HG03064 (cell line): ENCODE results near the gene WDFY4.

Experiments used
- ATAC-seq: cut with Tn5 transposase; IDR thresholded peaks from one replicate; pipeline ENCODE4 v1.9.1; 2021; ENCODE audit warnings: low read depth; ENCODE audit not compliant: unreplicated experiment

Gene WDFY4

DNA sequence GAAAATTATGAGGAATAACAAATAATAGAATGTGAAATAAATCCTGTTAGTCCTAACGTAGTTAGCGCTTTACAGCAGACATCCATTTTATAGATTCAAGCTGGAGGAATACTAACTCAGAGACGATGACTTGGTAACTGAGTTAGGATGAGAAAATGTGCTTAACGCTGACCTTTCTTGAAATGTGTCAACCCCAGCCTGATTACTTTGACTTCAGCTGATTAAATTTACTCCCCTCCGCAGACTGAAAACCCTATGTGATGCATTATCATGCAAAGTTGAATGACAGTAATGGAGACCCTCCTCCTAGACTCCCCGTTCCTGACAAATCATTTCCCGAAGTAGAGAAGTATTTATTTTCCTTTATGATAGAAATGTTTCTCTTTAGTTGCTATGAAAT lies 54.5 kb downstream of the WDFY4 start:
- no peak for ATAC-seq

DNA sequence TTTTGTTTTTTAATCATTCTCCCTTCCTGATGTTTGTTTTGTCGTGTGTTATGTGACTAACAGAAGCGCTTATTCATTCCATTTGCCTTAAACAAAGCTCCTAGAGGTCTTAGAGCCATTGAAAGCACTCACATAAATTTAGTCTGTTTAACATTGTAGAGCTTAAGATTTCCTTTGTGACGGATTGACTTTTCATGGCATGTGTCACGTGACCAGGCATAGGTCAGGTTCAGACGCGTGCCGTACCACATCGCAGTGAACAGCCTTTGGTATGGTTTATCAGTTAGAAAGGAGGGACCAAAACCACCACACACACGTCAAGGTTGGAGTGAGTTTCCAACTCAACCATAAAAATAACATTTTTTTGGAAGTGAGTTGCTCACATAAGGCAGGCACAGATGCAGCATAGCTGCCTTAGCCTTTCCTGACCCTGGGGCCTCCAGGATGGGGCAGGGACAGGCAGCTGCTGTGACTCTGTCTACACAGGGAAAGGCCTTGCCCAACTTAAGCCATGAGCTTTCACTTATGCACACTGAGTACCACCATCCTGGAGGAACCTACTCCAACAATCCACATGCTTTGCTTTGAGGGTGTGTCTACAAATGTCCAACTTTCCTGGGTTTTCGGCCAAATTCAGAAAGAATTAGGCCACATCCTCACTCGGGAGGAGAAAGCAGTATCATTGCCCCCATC lies 55.5 kb downstream of the WDFY4 start:
- no peak for ATAC-seq

DNA sequence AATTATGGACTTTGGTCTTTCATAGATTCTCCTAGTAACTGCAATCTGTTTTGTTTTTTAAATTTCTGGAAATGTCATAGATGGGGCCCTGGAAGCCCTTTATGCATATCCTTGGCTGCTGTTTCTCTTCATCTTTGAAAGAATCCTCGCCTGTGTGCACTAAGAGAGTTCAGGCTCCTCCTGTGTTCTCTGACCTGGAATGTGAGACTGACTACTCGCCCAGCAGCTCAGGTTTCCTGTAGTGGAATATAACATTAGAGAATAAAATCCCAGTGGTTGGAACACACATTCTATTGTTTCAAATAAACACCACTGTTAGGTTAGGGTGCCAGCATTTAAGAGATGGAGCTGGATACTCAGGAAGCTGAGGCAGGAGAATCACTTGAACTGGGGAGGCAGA lies 56.3 kb downstream of the WDFY4 start:
- ATAC-seq: no peak

DNA sequence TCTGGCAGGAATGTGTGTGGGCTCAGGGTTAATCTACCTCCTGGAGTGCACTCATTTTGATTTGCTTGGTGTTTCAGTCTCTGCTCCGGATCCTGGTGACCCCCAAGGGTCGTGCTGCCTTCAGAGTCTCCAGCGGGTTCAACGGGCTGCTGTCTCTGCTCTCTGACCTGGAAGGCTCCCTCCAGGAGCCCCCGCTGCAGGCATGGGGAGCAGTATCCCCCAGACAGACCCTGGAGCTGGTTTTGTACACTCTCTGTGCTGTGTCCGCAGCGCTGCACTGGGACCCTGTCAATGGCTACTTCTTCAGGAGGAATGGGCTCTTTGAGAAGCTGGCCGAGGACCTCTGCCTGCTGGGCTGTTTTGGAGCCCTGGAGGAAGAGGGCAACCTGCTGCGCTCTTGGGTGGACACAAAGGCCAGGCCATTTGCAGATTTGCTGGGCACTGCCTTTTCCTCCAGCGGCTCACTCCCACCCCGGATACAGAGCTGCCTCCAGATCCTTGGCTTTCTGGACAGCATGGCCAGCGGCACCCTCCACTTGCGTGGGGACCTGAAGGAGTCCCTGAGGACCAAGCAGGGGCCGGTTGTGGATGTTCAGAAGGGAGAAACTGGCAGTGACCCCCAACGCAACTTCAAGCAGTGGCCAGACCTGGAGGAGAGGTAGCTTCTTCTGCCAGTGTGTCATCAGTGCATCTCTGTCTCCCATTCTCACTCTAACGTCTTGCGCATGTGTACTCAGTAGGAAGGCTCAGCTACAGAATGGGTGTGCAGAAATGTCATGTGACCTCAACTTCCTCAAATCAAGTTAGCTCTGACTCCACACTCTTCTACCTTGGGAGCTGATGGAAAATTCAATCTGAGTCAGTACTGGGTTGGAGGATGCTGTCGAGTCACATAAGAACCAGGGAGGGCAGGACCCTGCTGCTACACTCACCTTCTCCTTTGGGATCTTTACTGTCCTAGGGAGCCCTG lies 58.5 kb downstream of the WDFY4 start:
- ATAC-seq: no peak

DNA sequence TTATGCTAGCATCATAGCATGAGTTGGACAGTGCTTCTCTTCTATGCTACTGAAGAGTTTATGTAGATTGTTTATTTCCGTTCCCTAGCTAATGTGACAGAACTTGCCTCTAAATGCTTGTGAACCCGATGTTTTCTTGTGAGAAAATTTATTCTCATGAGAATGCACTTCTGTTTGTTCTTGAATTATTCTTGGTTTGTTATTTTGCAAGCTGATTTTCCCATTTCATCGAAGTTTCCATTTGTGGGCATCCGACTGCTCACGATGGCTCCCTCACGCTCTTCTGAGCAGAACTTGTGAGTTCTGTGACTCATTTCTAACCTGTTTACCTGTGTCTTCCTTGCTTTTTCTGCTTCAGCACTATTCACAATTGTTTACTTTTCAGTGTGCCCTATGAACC lies 59.9 kb downstream of the WDFY4 start:
- ATAC-seq: no peak

DNA sequence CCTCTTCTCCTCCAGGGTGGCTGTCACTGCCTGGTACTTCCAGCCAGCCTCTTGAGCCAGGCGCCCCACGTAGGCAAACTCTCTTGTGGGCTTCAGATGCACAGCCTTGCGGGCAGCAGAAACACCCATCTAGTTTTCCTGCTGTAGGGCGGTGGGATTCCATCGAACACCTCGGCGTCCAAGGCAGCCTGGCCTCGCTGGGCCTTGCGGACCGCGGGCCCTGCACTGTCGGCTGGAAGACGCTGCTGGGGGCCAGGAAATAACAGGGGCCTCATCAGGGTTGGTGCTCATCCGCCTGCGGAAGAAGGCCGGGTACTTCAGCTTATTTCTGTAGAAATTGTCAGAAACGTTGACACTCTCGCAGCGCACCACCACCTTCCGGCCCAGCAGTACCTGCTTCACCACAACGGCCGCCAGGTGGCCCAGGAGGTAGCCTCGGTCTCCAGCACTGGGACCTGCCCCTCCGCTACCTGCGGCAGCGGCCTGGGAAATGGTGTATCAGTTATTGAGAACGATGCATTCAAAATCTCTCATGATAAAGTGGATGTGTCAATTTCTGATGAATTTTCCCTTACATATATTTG lies 61.1 kb downstream of the WDFY4 start:
- ATAC-seq: no peak

DNA sequence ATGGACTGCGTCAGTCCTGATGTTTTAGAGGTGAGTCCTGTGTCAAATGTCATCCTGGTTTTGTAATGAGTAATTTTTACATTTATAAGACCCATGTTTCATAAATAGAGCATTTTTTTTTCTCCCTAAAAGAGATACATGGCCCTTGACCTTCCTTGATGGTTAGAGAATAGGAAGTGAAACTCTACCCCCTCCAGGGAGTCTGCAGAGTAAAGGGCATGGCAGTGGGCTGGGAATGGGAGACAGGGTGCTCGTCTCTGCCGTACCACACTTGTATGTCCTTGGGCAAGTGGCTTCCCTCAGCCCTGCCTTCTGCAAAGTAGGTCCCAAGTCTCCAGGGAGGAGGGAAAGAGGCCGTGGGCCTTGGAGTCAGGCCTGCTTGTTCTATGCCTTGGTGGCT lies 63.9 kb downstream of the WDFY4 start:
- no peak for ATAC-seq

DNA sequence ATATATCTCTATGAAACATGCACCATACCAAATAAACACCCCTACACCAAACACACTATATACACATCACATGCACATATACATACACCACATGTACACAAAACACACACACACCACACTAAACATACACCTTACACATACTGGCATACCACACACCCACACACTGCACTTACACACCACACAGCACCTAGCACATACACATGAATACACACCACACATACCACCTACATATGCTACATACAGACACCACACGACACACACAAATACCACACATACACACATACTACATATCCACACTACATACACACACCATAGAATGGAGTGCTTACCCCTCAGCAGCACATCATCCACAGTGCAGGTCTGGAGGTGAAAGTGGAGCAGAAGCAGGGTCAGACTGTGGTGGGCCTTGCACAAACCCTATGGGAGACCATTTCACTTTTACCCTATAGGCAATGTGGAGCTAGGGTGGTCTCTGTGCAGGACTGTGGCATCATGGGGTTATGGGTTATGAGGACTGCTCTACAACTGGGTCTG lies 64.6 kb downstream of the WDFY4 start:
- no peak for ATAC-seq

DNA sequence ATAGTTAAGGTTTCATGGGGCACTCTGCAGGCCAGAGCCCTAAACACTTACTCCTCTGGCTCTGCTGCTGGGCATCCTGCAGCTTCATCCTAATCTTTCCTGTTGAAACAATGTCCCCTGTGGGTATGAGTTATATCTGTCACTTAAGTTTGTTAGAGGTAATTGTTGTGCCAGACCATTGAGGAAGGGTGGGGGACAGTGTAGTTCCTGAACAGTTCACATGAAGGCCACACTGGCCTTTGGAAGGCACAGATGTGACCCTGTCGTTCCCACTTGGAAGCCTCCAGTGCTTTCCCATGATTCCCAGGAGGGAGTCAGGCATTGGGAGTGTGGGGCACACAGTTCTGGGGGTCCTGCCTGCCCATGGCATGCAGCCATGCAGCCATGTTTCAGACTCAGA lies 65.3 kb downstream of the WDFY4 start:
- no peak for ATAC-seq

DNA sequence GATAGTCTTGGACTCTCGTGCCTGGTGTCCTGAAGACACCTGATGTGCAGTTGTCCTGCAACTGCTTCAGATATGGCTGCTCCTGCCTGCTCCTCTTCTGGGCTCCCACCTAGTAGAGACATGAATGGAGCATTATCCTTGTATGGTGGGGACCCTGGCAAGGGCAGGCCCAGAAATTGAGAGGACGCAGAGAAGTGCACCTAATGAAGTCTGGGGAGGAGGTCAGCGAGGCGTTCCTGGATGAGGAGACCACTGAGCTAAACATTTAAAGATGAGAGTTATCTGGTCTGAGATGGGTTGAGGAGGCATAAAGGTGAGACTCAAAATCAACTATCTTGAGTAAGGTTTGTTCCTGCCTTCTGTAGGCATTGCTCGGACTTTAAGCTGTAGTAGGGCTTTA lies 66.3 kb downstream of the WDFY4 start:
- no peak for ATAC-seq

DNA sequence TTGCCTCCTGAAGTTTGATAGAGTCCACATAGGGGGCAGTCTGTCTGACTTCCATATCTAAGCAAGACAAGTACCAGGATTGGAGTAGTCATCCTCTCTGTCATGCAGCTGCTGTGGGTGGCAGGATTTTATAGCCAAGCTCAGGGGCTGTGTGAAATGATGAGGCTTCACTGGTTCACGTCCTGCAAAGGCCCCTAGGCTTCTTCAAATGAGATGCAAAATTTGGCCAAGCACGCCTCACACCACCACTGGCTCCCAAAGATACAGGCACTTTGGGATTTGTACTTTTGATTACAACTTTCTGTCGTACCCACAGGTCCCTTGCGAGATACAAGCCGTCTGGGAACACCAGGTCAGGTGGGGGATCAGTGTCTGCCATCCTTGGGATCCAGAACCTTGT lies 67.1 kb downstream of the WDFY4 start:
- no peak for ATAC-seq

DNA sequence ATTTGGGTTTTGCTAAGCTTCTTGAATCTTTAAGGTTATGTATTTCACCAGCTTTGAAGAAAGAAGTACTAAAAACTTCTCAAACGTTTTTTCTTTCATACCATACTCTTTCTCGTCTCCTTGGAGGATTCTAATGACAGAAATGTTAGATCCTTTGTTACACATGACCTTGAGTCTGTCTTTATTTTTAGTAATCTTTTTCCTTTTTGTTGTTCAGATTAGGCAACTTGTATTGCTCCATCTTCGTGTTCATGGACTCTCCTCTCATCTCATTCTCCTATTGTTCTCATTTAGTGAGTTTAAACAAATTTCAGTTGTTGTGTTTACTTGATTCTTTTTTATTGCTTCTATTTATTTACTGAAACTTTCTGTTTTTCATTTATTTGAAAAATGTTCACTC lies 73.7 kb downstream of the WDFY4 start:
- no peak for ATAC-seq

DNA sequence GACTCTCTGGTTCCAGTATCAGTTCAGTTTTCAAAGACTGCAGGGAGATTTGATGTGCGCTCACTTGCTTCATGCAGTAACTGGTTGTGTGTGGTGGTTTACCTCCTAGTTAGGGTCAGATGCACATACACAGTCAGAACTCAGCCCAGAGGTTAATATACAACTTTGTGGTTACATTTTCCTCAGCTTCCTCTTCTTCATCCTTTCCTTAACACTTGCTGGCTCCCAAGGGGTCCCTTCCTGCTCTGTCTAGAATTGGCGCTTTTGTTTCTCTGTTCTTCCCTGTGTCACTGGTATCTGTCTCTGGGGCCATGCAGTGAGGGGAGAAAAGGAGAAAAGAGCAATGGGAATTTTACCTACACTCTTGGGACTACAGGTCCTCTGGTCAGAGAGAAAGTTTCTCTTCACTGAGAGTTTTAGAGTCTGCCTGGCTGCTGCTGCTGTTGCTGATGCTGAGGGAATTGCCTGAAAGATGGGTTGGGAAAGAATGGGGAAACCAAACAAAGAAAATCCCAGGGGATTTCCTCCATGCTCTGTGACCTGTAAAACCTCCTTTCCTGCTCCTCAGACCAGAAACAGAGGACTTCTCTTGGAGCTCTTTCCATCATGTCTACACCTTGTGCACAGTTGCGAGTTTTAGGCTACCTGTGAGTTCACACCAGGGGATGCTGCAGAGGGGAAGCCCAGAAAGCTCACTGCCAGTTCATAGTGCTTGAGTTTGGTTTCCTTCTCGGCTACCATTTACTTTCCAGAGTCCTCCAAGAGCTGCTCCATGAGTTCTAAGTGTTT lies 74.6 kb downstream of the WDFY4 start:
- ATAC-seq: peak; percentile 87

DNA sequence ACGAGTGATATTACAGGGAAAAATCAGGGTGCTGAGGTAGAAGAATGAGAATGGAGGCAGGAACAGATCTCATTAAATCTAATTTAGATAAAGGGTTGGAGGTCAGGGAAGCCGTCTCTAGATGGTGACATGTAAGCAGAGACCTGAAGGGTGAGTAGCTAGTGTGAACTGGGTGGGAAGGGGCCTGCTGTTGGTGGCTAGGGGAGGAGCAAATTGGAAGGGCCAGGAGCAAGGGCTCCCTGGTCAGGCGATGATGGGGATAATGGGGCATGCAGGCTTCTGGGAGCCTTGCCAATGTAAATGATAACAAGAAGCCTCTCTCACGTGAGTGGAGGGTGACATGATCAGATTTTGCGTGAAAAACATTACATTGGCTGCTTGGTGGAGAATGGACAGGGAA lies 76.3 kb downstream of the WDFY4 start:
- ATAC-seq: no peak

DNA sequence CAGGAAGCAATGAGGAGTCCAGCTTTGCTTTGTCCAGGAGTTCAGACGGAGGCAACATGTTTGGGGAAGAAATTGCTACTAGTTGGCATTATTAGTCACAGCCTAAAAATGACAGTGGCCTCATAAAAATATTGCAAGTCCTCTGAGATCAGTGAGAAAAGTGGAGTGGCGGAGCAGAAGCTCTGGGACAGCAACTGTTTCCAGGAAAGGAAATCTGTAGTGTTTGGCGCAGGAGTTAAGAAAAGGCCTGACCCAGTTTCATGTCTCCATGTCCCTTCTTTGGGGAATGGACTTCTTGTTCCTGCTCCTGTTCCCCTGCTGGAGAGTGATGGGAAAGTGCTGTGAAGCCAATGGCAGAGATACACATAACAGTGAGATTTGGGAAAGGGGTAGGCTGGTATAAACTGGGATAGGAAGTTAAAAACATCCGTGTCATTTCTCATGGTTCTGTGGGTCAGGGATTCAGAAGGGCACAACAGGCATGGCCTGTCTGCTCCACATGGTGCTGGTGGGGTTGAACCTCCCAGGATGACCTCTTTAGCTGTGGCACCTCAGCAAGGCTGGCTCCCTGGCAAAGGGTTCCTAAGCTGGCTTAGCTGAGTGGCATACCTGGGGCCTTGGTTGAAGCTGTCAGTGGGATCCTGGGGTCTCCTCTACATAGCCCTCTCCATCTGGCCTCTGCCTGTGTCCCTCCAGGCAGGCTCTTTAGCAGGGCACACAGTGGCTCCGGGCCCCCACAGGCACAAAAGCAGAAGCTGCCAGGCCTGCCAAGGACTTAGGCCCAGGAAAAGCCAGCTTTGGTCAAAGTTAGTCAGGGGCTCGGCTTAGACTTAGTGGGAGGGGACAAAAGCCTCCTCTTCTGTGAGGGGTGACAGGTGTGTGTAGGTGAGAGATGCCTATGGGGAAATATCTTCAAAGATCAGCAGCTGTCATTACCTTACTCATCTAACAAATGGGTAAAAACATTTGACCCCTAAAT lies 77.7 kb downstream of the WDFY4 start:
- no peak for ATAC-seq

DNA sequence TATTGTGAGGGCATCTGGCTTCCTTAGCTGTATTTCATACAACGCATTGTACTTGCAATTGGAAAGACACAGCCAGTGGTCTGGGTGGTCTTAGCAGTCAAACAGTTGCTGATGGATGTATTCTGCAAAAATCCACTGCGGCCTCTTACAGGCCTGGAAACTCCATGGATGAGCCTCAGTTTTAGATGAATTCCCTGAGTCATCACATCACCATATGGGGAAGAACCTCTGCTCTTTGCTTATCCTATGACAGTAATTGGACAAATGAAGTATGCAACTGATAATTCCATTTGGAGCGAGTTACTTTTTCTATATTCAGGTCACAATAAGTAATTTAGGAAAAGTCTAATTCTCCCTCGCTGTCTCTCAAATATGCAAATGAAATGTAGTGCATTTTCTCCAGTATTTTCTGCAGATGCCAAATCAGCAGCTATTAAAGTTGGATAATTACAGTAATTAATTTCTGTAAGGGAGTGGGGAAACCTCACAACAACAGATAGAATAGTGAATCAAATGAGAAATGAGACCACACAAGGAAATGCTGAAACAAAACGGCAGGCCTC lies 78.8 kb downstream of the WDFY4 start:
- no peak for ATAC-seq

DNA sequence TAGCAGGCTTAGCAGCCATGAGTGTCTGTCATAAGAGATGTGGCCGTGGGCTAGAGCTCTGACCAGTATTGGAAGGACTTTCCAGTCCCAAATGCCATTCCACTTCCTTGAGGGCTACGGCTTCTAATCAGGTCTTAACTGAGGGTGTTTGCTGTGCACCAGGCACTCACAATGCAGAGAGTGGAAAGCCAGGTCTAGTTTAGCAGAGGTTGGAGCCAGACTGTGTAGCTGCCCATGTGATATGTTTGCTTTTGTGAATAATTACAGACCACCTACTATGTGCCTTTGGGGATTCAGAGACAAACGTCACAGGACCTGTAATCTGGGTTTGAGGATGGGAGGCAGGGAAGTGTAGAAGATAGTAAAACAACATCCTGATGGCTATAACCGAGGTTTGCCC lies 79.8 kb downstream of the WDFY4 start:
- no peak for ATAC-seq

DNA sequence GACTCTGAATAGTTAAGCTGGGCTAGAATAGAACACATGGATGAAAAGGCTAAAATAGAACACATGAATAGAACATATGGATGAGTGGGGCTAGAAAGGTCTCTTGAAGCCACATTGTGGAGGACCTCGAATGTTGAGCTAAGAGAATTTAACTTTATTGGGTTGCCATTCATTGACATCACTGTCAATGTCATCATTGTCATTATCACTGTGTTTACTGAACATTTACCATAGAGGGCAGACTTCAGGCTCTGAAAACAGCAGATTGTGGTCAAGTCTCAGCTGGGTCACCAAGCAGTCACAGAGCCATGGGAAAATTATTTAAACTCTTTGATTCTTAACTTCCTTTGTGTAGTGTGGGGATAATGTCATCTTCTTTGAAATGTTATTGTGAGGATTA lies 80.4 kb downstream of the WDFY4 start:
- no peak for ATAC-seq

DNA sequence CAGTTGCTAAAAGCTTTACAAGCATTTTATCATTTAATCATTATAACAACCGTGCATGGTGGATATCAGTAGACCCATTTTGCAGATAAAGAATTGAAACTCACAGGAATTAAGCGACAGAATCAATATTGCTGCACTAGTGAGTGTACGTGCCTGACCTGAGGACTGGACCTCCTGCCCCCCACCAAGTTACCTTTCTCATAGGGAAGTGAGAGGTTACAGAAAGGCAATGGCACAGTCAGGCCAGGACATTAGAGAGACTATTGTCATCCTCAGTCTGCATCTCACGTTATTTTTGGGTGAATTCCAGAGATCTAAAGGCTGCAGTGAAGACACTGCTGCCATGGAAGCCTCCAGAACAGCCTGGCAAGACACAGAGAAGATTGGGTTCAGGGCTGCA lies 80.9 kb downstream of the WDFY4 start:
- ATAC-seq: no peak
